Mesodermal cell (in vitro differentiated cells): ENCODE data around the gene WASF1.

Experiments used
- H3K27ac ChIP-seq: 2 replicates; pipeline ENCODE4 v1.7.0; 2013; ENCODE audit warnings: mild to moderate bottlenecking, low read depth, low read length, moderate library complexity; ENCODE audit not compliant: severe bottlenecking
- H3K36me3 ChIP-seq: 2 replicates; pipeline ENCODE4 v1.7.1; 2013; ENCODE audit warnings: mild to moderate bottlenecking, low read length, moderate library complexity; ENCODE audit not compliant: control insufficient read depth, insufficient read depth
- H3K4me1 ChIP-seq: one replicate; pipeline ENCODE4 v1.7.1; 2013; ENCODE audit warnings: mild to moderate bottlenecking, low read length; ENCODE audit not compliant: insufficient read depth, control insufficient read depth, poor library complexity, severe bottlenecking
- H3K4me3 ChIP-seq: 2 replicates; pipeline ENCODE4 v1.7.0; 2013; ENCODE audit warnings: low read length, control low read depth, mild to moderate bottlenecking; ENCODE audit not compliant: insufficient read depth, poor library complexity, severe bottlenecking; ENCODE audit errors: extremely low read depth
- H3K9me3 ChIP-seq: 2 replicates; pipeline ENCODE4 v1.7.1; 2013; ENCODE audit warnings: mild to moderate bottlenecking, low read length, moderate library complexity; ENCODE audit not compliant: control insufficient read depth
- WGBS, 2 experiments: methylation state at CpG; one replicate each; pipeline ENCODE4 v1.1.5; 2013; ENCODE audit warnings: missing lambda C conversion rate in 2 of 2; ENCODE audit not compliant: insufficient coverage in 2 of 2; 5-methylcytosine and 5-hydroxymethylcytosine counted together

Gene WASF1

DNA sequence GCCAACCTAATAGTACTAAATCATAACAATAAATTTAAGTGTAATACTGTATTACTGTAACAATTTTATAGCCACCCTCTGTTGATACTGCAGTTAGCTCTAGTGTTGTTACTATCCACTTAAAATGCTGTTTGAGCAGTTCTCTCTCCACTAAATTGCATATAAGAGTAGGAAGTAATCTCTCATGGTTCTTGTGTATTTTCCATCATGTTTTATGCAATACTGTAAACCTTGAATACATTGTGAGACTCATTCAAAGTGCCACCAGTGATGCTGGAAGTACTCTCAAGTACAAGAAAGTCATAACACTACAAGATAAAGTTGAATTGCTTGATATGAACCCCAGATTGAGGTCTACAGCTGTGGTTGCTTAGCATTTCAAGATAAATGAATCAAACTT is 65.5 kb downstream of the WASF1 start:
- Histone ChIP-seq H3K27ac (no peak overlapping the region), H3K4me3 (no peak overlapping the region), H3K36me3 (no peaks in the 10 kb centered on the region), H3K9me3 (no peaks in the 10 kb centered on the region), H3K4me1 (peaks cover 13% of the 10 kb centered on the region)

DNA sequence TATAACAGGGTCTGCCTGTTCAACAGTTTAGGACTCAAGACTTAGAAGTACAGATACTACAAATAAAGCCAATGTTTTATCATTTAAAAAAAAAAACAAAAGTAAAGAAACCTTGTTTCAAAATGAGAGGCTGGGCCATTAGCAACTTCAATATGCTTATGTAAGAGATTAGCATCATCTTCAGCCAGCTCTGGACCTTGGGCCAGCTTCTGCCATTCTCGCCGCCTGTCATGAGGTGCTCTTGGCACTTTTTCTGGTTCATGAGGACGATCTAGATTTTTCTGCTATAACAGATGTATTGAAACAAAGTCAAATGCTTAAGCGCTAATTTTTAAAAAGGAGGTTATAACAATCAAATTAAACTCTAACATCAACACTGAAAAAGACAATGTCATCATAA is 74.2 kb downstream of the WASF1 start:
- no peak overlapping the region for H3K27ac ChIP-seq
- H3K9me3 ChIP-seq: no peaks in the 10 kb centered on the region
- H3K36me3 ChIP-seq: peaks cover 33% of the 10 kb centered on the region
- H3K4me3 ChIP-seq: no peak overlapping the region
- WGBS, 2 experiments: 92 to 93% methylated on average over 2 to 3 of the region's 4 CpGs
- H3K4me1 ChIP-seq: no peaks in the 10 kb centered on the region

DNA sequence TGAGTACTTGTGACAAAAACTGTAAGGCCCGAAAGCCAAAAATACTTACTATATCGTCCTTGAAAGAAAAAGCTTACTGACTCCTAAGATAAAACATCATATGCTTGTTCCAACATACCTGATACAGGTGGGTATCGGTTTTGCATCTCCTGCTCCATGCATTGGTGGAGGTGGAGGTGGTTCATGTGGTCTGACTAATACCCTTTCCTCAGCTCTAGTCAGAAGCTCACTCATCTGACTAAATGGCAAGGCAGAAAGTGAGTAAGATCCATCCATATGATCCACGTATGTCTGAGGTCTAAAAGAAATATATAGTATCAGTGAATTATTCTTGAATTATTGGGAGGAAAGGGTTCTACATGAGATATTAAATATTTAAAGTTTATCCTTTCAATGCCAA is 76.2 kb downstream of the WASF1 start:
- no peaks in the 10 kb centered on the region for H3K4me1 ChIP-seq
- no peak overlapping the region for H3K4me3 ChIP-seq
- peaks cover 42% of the 10 kb centered on the region for H3K36me3 ChIP-seq
- H3K9me3 ChIP-seq: no peaks in the 10 kb centered on the region
- no CpG with 5 or more reads among the region's 4 CpGs for WGBS, 2 experiments
- H3K27ac ChIP-seq: no peak overlapping the region

DNA sequence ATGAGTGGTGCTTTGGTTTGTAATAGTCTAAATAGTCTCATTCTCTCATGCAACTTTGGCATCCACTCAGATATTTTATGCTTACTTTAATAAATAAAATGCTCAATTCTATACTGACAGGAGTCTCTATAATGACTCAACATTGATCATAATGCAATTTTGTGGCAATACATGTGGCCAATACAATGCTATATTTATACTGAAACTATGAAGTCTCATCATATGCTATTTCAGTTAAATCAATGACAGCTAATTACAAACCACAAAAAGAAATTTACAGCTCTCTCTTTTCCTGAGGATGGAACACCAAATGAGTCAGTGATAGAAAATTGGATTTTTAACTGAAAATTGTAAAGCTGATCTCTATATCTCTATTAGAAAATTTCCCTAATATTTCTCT is 77.1 kb downstream of the WASF1 start:
- no peak overlapping the region for H3K27ac ChIP-seq
- H3K4me3 ChIP-seq: no peak overlapping the region
- H3K4me1 ChIP-seq: no peaks in the 10 kb centered on the region
- H3K9me3 ChIP-seq: no peaks in the 10 kb centered on the region
- peaks cover 35% of the 10 kb centered on the region for H3K36me3 ChIP-seq

DNA sequence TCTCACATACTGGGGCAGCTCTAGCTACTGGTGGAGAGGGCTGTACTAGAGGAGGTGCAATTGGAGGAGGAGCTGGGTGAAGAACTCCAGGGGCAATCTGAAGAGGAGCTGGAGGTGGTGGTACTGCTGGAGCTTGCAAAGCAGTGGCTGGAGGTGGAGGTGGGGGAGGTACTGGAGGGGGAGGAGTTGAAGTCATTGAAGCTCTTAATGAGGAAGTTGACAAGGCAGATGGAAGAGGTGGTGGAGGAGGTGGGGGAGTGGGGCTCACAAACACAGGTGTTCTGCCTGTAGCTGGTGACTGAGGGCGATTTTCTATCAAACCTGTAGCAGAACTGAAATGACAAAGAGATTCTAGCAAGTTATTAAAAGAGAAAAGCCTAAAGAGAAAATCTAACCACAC is 77.6 kb downstream of the WASF1 start:
- peaks cover 35% of the 10 kb centered on the region for H3K36me3 ChIP-seq
- H3K9me3 ChIP-seq: no peaks in the 10 kb centered on the region
- H3K4me1 ChIP-seq: no peaks in the 10 kb centered on the region
- WGBS, 2 experiments: no CpG with 5 or more reads among the region's 1 CpG
- H3K4me3 ChIP-seq: no peak overlapping the region
- H3K27ac ChIP-seq: no peak overlapping the region

DNA sequence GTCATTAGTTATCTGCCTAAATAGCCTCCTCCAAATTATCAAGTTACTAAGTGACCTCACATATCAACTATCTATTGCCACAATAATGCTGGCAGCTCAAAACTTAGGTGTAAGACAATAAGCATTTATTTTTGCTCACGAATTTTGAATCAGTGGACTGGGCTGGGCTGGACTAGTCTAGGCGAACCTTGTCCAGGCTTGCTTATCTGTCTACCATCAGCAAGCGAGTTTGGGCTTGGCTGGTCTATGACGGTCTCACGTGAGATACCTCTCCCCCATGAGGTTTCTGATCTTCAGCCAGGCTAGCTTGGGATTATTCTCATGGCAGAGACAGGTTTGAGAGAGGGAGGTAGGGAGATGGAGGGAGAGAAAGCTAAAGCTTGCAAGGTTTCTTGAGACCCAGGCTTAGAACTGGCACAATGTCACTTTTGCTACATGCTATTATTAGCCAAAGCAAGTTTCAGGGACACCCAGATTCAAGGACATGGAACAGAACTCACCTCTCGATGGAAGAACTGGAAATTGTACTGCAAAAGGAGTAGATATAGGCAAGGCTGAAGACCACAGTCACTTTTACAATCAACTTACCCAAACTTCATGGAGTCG is 80.9 kb downstream of the WASF1 start:
- H3K9me3 ChIP-seq: no peaks in the 10 kb centered on the region
- H3K4me3 ChIP-seq: no peak overlapping the region
- H3K4me1 ChIP-seq: peaks cover 7% of the 10 kb centered on the region
- H3K27ac ChIP-seq: no peak overlapping the region
- 93 to 97% methylated on average over 4 of the region's 7 CpGs for WGBS, 2 experiments
- H3K36me3 ChIP-seq: peaks cover 20% of the 10 kb centered on the region

DNA sequence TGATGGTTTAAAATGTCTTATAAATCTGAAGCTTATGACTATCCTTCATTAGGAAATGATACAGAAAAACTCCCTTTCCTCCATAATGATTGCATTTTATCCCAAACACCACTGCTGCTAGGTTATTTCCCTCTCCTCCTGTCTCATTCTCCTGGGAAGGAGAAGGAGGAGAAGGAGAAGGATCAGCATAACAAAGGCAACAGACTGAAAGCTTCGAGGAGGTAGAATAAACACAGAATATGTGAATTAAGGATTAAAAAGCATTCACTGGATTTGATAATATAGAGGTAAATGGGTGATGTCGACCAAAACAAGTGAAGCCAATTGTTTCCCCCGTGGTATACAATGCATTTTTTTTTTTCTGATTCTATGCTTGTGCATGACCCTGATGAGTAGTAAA is 82.0 kb downstream of the WASF1 start:
- Histone ChIP-seq H3K4me1 (peaks cover 7% of the 10 kb centered on the region), H3K27ac (peak overlapping the region; percentile 4), H3K36me3 (peaks cover 20% of the 10 kb centered on the region), H3K4me3 (no peak overlapping the region), H3K9me3 (no peaks in the 10 kb centered on the region)
- WGBS, 2 experiments: 21 to 37% methylated on average over 3 of the region's 3 CpGs

DNA sequence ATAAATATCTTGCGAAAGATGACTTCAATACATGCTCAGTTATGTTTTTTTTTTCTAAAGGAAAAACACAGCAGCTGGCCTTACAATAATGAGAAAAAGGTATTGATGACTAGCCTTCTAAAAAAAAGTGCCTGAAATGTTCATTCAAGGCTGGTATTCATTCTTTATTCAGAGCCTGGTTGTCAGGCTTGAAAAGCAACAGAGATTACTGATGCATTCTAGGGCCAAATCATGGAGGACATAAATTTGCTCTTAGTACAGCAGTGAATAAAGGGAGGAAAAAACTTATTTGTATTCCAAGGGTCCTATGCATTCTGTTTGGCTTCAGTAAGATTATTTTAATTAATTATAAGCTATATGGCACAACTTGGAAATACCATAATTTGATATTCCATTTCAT is 83.5 kb downstream of the WASF1 start:
- H3K36me3 ChIP-seq: peaks cover 12% of the 10 kb centered on the region
- 100% methylated on average over 1 of the region's 1 CpG; no CpG with 5 or more reads in 1 of the 2 experiments for WGBS, 2 experiments

DNA sequence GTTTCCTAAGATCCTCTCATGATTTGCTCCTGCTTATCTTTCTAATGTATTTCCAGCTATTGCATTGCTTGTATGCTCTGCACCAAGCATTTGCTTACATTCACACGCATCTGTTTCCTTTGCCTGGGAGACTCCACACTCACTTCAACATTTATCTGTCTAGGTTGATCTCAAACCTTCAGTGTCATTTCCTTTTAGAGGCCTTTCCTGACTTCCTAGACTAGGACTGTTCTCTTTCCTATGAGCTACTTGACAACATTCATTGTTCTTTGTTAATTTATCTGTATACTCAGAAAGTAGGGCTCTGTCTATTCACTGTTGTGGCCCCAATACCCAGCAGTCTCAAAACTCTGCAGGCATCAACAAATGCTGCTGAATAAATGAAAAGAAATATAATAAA is 84.4 kb downstream of the WASF1 start:
- H3K9me3 ChIP-seq: no peaks in the 10 kb centered on the region
- H3K36me3 ChIP-seq: peaks cover 12% of the 10 kb centered on the region
- WGBS, 2 experiments: 83 to 88% methylated on average over 1 of the region's 1 CpG
- H3K27ac ChIP-seq: peak overlapping the region; percentile 57
- peaks cover 7% of the 10 kb centered on the region for H3K4me1 ChIP-seq
- H3K4me3 ChIP-seq: no peak overlapping the region

More for the DNA sequence above, 83.5 kb downstream of the WASF1 start:
- Histone ChIP-seq H3K27ac (no peak overlapping the region), H3K9me3 (no peaks in the 10 kb centered on the region), H3K4me3 (no peak overlapping the region), H3K4me1 (peaks cover 7% of the 10 kb centered on the region)

DNA sequence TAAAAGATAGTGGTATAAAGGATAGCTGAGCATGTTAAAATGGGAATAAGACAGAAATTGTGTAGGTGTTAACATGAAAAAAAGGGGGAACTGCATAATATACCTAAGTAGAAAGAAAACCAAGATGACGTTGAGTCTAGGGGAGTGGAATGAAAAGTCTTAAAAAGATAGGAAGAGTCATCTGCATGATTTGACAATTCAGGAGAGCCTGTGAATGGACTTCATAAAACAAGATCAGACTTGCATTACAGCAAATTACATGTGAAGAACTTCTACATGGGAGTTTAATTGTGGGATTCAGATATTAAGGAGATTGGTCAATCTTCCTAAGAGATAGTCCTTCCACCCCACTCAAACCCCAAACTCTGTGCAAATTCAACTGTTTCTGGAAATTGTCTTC is 85.5 kb downstream of the WASF1 start:
- Histone ChIP-seq H3K4me1 (peaks cover 7% of the 10 kb centered on the region), H3K27ac (no peak overlapping the region), H3K9me3 (no peaks in the 10 kb centered on the region), H3K4me3 (no peak overlapping the region), H3K36me3 (peaks cover 7% of the 10 kb centered on the region)
- 100% methylated on average over 1 of the region's 1 CpG for WGBS, 2 experiments

DNA sequence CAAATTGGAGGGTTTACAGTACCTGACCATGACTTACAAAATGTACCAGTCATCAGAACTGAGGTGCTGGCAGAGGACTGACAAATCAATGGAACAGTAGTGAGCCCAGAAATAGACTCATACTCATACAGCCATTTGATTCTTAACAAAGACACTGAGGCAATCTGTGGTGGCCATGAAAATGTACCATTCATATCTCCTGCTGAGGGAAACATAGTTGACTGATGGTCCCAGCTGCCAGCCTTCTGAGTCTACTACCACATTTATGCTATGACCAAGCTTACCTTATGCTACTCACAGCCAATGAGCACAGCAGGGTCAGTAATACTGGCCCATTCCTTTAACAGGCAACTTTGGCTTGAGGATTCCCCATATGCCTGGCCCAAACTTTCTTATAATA is 88.6 kb downstream of the WASF1 start:
- H3K4me1 ChIP-seq: peaks cover 7% of the 10 kb centered on the region
- H3K36me3 ChIP-seq: no peaks in the 10 kb centered on the region
- H3K27ac ChIP-seq: no peak overlapping the region
- H3K4me3 ChIP-seq: no peak overlapping the region
- no peaks in the 10 kb centered on the region for H3K9me3 ChIP-seq

DNA sequence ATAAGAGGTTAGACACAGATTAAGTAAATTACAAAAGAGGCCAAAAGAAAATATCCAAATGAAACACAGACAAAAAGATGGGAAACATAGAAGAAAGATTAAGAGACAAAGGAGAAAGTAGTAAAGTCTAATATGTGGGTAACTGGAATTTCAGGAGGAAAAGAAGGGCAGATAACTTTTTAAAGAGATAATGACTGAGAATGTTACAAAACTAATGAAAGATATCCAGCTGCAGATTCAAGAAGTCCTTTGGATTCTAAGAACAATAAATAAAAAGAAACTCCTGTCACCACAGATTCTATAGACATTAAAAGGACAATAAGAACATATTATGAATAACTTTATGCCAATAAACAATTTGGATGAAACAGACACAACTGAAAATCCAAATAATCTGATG is 90.1 kb downstream of the WASF1 start:
- H3K4me1 ChIP-seq: no peaks in the 10 kb centered on the region
- no peak overlapping the region for H3K4me3 ChIP-seq
- no peaks in the 10 kb centered on the region for H3K36me3 ChIP-seq
- no peaks in the 10 kb centered on the region for H3K9me3 ChIP-seq
- H3K27ac ChIP-seq: no peak overlapping the region
